HG03280 (cell line): ENCODE results near the gene PRKAG3.

Experiments used
- ATAC-seq: cut with Tn5 transposase; IDR thresholded peaks from one replicate; pipeline ENCODE4 v1.9.1; 2021; ENCODE audit warnings: mild to moderate bottlenecking, moderate library complexity; ENCODE audit not compliant: unreplicated experiment

PRKAG3 gene

DNA sequence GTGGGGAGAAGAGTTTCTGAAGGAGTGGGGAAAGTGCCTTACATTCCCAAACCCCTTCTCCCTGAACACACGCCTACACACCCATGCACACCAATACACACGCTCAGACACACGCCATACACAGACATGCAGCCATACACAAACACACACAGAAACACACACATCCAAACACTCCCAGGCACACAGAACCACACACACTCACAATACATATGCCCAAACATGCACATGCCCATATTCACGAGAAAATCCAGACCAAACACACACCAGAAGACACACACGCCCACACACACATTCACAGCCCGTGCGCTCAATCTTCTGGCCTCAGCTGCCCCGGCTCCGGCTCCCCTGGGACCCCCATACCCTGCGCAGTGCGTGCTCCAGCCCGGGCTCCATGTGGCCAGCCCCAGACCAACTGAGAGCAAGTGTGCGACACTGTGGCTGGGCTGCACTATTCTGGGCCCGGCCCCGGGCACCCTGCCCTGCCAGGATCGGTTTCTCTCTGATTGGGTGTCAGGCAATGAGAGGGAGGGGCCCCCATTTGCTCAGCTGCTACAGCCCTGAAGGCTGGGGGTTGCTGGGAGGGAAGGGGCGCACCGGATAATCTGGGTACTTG, at the start of gene PRKAG3:
TSS of gene PRKAG3 (minus strand) at position 426 of the 613 bp plus-strand sequence.
- no peak for ATAC-seq

DNA sequence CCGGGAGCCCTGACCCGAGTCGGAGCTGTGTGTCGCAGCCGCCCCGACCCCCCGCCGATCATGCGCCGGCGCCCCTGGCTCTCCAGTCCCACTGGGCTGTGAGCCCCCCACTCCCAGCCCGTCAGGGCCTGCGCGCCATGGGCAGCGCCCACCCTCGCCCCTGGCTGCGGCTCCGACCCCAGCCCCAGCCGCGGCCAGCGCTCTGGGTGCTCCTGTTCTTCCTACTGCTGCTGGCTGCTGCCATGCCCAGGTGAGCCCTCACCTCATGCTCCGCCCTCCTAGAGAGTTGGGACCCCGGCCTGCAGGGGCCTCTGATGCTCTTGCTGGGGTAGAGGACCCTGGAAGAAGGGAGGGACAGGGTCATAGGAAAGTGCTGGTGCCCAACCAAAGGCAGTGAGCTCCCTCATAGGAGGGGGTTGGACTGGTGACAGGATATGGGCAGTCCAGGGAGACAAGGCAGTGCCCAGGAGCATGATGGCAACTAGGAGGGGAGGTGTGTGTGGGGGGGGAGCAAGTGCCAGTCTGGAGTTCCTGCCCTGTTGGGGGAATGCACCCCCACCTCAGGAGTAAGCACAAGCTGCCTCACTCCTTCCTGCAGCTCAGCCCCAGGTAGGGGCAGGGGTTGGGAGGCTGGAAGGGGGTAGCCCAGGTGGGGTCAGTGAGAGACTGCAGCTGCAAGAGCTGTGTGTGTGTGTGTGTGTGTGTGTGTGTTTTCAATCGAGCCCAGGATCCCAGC, 49.4 kb upstream of the PRKAG3 start:
- ATAC-seq, result no peak

DNA sequence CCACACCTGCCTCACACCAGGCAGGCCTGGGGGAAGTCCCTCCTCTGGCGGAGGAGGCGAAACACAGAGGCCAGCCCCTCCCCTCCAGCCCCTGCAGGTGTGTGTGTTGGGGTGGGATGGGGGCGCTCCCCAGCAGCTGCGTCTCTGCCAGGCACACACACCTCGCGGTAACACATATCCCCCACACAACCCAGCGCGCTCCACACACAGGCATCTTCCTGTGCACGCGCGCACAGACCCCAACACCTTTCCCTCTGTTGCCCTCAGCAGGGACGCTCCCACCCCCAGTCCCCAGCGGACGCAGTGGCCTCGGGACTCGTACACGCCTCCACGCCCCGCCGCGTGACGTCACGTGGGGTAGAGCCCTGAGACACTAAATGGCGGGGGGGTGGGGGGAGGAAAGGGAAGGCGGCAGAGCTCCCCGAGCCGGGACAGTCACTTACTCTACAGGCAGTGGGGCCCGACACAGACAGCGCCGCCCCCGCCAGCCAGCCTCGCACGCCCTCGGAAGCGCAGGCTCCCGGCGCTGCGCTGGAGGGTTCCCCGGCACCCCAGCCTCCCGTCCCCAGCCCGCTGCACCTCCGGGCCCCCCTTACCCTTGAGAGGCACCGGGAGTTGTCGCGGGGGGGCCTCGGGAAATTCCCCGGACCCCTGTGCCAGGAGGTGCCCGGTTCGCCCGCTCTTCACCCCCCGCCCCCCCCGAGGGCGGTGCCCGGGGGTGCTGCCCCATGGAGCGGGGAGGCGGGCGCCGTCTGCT, 48.7 kb upstream of the PRKAG3 start, which contains the start of gene WNT10A:
TSS of gene WNT10A (plus strand) at position 751 of the 757 bp plus-strand sequence. CDS start 144 bp downstream, outside the sequence.
- ATAC-seq, result peak; percentile 78

DNA sequence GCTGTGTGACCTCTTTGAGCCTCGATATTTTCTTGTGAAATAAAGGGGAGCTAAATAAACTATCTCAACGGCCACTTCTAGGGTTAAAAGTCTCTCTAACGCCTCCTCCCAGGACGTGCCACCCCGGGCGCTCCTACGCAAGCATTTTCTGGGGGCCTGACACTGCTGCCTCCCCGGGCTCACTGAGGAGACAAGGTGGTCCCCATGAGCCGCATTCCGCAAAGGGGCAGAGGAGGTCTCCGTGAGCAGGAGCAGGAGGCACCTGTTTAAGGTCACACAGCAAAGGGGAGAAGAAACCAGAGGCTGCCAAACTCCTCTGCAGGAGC, 48.1 kb upstream of the PRKAG3 start:
- ATAC-seq, result no peak

DNA sequence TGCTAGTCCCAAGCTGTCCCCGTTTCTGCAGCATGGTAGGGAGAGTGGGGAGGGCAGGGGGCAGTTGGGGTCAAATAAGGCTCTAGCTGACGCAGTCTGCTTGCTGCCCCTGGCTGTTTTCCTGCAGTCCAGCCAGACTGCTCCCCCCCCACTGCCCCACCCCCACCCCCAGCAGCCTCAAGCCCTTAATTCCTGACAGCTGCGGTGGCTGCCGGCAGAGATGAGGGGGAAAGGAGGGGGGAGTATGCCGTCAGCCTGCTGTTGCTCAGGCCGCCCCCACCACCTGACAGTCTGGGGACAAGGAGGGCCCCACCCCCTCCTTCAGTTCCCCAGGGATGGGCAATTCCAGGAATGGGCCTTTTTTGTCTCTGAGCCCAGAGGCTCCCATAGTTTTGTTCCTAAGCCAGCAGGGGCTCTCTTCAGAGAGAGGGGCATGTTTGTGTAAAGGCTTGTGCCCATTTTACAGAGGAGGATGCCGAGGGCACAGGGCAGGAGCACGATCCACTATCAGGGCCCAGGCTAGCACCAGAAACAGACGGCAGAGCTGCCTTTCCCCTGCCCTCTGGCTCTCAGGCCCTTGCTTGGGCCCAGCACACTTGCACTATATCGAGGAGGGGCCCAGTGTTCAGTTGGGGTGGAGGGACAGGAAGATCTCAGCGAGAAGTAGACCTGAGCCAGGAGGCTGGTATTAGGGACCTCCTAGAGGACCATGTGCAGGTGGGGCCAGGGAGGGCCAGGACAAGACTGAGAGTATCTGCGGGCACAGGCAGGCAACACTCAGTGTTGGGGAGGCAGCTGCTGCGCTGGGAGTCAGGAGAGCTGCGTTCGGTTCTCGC, 47.5 kb upstream of the PRKAG3 start:
- ATAC-seq, result no peak

DNA sequence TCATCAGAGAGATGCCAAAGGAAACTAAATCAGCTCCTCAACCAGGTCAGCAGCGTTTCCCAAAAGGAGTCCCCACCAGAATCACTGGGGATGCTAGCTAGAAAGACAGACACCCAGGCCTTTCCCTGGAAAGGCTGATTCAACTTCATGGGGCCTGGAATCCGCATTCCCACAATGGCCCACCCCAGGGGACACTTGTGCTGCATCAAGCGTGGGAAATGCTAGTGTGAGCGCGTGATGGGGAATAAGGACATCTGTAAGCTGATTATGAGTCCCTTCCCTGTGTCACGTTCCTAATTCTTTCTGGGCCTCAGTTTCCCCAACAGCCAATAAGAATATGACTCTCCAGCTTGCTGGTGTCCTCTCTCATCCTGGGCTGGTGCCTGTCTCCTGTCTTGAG, 46.9 kb upstream of the PRKAG3 start:
- no peak for ATAC-seq

DNA sequence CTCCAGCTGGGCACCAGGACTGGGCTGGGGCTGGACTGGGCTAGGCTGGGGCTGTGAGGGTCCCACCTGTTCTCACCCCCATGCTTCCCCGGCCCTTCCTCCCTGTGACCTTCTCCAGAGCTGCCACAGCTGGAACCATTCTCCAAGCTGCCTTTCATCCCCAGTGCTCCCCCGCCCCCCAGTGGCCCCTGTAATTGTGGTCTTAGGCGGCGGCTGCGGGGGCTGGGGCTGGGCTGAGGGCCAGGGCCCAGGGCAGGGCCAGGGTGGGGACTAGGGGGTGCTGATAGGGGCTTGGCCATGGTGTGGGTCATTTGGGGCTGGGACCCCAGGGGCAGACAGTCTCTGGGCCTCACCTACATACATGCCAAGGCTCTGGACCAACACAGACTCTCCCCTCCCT, 46.3 kb upstream of the PRKAG3 start:
- no peak for ATAC-seq

DNA sequence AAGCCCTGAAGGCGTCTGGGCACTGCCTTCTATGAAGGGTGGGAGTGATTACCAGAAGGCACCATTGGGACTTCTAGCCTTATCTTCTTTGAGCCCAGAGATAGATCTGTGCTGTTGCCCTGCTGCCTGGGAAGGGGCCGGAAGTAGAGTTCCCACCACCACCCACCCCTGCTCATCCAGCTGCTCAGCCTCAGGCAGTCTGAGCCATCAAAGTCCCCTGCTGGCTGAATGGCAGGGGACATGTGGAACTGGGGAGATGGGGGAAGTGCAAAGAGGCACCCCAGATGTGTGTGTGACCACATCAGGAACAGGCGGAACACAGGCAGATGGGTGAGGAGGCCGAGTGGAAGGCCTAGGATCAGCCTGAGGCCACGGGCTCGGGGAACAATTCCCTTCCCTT, 45.7 kb upstream of the PRKAG3 start:
- no peak for ATAC-seq

DNA sequence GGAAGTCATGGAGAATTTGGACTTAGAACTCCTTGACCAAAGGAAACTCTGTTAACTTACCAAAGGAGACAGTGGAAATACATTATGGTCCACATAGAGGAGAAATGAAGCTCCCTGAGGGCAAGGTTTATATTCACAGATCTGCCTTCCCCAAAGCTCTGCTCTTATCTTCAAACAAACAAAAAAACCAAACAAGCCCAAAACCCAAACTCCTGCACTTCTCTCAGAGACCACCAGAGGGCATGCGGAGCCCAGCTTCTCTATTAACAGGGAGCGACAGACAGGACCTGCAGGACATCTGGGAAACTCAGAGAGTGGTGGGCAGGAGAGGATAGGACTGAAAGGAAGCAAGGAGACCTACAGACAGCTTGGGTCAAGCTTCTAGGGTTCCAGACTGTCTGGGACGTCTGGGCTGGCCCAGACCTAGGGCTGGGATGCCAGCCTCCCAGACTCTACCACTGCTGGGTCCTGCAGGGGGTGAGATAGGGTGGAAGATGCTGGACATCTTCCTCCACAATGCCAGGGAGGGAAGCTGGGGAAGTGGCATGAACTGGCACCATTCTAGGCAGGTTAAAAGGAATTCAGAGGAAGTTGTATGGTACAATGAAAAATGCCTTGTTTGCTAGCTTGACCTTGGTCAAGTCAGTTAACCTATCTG, 45.1 kb upstream of the PRKAG3 start:
- ATAC-seq, result no peak

DNA sequence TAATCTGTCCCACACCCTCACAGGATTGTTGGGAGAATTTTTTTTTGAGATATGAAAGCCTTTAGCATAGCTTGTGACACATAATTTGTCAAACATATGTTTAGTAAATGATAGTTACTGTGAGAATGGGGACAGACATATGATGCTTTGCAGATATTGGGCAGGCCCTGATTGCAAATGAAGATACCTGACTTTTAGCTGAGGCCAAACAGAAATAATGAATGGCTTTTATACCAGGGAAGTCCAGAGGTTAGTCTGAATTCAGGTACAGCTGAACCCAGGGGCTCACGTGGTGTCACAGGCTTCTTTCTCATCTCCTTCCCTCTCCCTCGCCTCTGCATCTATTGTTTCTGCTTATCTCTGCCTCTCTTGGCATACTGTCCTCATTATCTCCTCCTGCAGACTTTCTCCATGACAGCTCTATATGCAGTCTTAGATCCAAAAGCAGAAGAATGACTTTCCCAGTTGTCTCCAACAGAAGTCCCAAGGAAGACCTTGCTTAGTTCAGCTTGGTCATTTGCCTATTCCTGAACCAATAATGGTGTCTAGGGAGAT, 44.2 kb upstream of the PRKAG3 start:
- ATAC-seq, result no peak

DNA sequence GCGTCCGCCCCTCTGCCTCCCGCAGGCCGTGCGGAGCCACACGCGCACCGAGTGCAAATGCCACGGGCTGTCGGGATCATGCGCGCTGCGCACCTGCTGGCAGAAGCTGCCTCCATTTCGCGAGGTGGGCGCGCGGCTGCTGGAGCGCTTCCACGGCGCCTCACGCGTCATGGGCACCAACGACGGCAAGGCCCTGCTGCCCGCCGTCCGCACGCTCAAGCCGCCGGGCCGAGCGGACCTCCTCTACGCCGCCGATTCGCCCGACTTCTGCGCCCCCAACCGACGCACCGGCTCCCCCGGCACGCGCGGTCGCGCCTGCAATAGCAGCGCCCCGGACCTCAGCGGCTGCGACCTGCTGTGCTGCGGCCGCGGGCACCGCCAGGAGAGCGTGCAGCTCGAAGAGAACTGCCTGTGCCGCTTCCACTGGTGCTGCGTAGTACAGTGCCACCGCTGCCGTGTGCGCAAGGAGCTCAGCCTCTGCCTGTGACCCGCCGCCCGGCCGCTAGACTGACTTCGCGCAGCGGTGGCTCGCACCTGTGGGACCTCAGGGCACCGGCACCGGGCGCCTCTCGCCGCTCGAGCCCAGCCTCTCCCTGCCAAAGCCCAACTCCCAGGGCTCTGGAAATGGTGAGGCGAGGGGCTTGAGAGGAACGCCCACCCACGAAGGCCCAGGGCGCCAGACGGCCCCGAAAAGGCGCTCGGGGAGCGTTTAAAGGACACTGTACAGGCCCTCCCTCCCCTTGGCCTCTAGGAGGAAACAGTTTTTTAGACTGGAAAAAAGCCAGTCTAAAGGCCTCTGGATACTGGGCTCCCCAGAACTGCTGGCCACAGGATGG, 42.0 kb upstream of the PRKAG3 start:
- no peak for ATAC-seq

DNA sequence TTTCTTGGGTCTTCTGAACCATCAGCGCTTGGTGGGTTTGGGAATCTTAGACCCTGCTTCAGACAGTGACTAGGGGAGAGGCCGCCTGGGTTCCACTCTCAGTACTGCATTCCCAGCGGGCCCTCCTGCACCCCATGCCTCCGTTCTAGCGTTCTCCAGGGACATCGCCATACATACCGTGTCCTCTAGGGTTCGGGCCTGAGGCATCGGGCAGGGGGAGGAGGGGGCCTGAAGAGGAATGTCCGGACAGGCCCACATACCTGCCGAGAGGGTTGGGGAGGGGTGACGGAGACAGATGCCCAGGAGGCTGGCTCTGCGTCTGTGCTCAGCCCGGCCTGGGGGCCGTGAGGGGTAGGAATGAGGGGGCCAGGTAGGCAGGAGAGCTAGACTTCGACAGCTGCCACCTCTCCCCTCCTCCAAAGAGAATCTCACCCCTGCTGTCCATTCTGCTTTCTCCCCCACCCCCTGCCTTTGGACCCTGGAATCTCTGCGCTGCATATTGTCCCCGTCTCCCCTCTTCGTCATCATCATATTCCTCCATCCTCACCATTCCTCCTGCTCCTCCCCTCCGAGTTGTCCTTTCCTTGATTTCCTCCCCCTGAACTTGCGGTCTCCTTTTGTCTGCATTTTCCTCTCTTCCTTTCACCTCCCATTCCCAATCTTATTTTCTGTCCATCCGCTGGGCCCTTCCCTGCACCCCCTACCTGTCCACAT, 41.2 kb upstream of the PRKAG3 start:
- ATAC-seq, result no peak

DNA sequence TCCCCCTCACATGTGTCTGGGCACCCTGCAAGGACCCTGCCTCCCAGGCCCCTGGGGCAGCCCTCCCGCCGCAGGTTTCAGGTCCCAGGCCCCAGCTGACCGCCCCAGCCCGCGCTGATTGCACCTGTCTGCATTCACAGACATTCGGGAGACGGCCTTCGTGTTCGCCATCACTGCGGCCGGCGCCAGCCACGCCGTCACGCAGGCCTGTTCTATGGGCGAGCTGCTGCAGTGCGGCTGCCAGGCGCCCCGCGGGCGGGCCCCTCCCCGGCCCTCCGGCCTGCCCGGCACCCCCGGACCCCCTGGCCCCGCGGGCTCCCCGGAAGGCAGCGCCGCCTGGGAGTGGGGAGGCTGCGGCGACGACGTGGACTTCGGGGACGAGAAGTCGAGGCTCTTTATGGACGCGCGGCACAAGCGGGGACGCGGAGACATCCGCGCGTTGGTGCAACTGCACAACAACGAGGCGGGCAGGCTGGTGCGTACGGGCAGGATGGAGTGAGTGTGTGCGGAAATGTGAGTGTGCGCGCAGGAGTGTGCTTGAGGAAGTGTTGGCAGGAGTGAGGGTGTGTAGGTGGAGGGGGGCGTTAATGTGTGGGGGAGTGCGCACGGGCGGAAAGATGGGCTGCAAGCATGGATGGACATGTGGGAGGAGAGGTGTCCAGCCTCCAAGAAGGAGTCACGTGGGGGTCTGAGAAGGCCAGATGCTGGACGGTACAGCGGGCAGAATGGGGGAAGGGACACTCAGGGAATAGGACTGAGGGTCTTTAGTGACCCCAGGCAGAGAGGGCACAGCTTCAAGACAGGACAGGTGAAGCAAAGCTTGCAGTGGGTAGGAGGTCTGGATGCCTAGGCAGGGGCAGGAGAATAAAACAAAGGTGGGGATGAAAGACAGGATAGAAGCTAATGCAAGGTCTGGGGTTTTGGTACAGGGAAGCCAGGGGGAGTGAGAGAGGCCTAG, 40.0 kb upstream of the PRKAG3 start:
- ATAC-seq, result no peak

DNA sequence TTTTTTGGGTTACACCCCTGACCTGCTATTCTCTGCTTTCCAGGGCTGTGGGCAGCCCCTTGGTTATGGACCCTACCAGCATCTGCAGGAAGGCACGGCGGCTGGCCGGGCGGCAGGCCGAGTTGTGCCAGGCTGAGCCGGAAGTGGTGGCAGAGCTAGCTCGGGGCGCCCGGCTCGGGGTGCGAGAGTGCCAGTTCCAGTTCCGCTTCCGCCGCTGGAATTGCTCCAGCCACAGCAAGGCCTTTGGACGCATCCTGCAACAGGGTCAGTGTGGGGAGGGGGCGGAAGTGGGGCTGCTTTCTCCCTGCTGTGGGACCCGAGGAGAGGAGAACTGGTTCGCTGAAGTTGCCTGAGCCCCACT, 39.4 kb upstream of the PRKAG3 start:
- no peak for ATAC-seq

DNA sequence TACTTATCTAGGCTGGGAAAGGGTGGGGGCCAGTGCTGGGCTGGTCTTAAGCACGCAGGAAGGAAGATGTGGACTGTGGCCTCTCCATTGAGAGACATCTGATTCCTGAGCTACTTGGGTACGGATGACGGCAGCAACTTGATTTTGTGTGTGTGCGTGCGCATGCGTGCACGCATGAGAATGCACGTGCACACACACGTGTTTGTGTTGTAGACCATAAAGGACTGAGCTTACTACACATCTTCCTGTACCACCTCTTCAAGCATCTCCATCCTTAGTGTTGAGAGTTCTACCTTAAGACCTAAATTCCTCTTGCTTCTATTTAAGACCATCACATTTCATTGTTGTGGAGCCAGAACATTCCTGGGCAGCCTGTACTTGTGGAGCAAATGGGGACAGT, 37.5 kb upstream of the PRKAG3 start:
- ATAC-seq, result no peak

DNA sequence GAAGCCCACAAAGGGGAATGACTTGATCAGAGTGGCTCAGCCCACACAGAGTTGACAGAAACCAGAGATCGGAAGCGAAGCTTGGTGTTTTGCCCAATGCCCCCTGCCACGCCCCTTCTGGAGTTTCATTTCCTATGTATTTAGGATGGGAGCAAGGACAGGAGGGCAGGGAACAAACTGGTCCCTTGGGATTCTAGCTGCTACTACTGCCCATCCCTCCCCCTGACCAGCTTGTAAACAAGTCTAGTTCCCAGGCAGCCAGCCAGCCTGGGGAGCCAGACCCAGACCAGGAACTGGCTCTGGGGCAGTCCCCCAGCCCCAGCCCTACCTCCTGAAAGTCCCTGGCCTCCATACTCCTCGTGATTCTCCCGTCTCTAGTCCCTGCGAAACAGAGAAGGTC, 36.3 kb upstream of the PRKAG3 start:
- no peak for ATAC-seq

DNA sequence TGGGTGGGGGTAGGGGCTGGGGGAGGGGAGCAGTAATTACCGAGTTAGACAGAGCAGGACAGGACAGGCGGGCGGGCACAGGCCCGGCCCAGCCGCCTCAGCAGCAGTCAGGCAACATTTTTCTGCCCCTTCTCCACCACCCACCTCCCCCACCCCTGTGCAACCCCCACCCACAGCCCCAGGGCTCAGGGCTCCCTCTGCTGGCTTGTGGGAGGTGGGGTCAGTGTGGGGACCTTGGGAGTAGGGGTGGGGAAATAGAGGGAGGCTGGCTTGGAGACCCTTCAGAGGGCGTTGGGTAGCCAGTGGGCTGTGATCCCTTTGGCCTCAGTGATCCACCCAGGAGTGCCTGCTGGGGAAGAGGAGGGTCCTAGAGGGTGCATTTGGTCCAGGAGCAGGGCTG, 34.4 kb upstream of the PRKAG3 start:
- no peak for ATAC-seq

DNA sequence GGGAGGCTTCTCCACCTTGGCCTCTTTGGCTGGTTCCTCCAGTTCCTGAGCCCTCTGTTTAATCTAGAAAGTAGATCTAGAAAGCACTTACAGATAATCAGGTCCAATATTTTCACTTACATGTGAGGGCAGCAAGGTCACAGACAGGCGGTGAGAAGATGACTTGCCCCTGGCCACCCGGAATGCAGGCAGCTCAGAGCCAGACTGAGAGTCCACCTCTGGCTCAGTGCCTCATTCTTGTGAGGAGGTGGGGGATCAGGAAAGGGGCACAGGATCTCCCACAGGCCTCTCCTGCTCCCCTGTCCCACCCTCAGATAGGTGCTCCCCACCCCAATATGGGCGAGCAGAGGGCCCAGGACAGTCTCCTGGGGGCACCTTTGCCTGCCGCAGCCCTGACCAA, 33.8 kb upstream of the PRKAG3 start:
- ATAC-seq, result no peak
